ENCODE measurements around the gene RICTOR. TPM values are rescaled to one million over a fixed set of nuclear protein-coding genes. Genes with fewer than 3 reads are reported as not detected.

RICTOR gene
- total RNA-seq, 1 experiment from 2014 or later: 25.7 TPM

GRCh38 chr5:39055027-39055767, 19.0 kb downstream of the RICTOR start:
- H3K4me3 ChIP-seq (ENCODE audit: low read depth, low read length): no peak overlapping the region
- no peaks in the 10 kb centered on the region for H3K27me3 Mint-ChIP-seq (ENCODE audit: insufficient read depth, unreplicated experiment)
- H3K4me1 Mint-ChIP-seq (ENCODE audit: low read depth, unreplicated experiment): peaks cover 9% of the 10 kb centered on the region
- no peaks in the 10 kb centered on the region for H3K36me3 ChIP-seq (ENCODE audit: control insufficient read depth, insufficient read depth, low read length)
- no TSS peak for BruUV-seq (replicated peaks)
- POLR2A ChIA-PET: no interaction called here
- H3K4me3 Mint-ChIP-seq (ENCODE audit: unreplicated experiment): no peak overlapping the region
- no peaks in the 10 kb centered on the region for H3K9me3 Mint-ChIP-seq (ENCODE audit: unreplicated experiment)
- no peaks in the 10 kb centered on the region for H3K4me1 ChIP-seq
- no peaks in the 10 kb centered on the region for H3K36me3 Mint-ChIP-seq (ENCODE audit: insufficient read depth, unreplicated experiment)
- no peak for DNase-seq
- intact Hi-C loops (cut with micrococcal nuclease; ENCODE audit: unreplicated experiment): no loop called here
- no peaks in the 10 kb centered on the region for H3K9me3 ChIP-seq
- no peak overlapping the region for H3K27ac Mint-ChIP-seq (ENCODE audit: unreplicated experiment)
- CTCF ChIA-PET: no interaction called here
- no peaks in the 10 kb centered on the region for H3K27me3 ChIP-seq (replicated peaks; ENCODE audit: control insufficient read depth, insufficient read depth, low read length)
- TF ChIP-seq CTCF (IDR thresholded peaks at IDR 0.05; ENCODE audit: insufficient read depth in 1 of 2, low read depth in 1 of 2, low read length in 1 of 2, severe bottlenecking in 1 of 2, unreplicated experiment in 1 of 2): no peak

GRCh38 chr5:39053189-39053588, 21.0 kb downstream of the RICTOR start:
- no TSS peak for BruUV-seq (replicated peaks)
- no peak for DNase-seq
- ChIA-PET CTCF (no interaction called here), POLR2A (no interaction called here)
- no peaks in the 10 kb centered on the region for H3K27me3 Mint-ChIP-seq (ENCODE audit: insufficient read depth, unreplicated experiment)
- no peak for TF ChIP-seq CTCF (IDR thresholded peaks at IDR 0.05; ENCODE audit: insufficient read depth in 1 of 2, low read depth in 1 of 2, low read length in 1 of 2, severe bottlenecking in 1 of 2, unreplicated experiment in 1 of 2)
- H3K36me3 Mint-ChIP-seq (ENCODE audit: insufficient read depth, unreplicated experiment): no peaks in the 10 kb centered on the region
- Histone ChIP-seq H3K36me3 (ENCODE audit: control insufficient read depth, insufficient read depth, low read length) (no peaks in the 10 kb centered on the region), H3K27me3 (replicated peaks; ENCODE audit: control insufficient read depth, insufficient read depth, low read length) (no peaks in the 10 kb centered on the region), H3K4me3 (ENCODE audit: low read depth, low read length) (no peak overlapping the region), H3K4me1 (no peaks in the 10 kb centered on the region), H3K9me3 (no peaks in the 10 kb centered on the region)
- H3K4me3 Mint-ChIP-seq (ENCODE audit: unreplicated experiment): no peak overlapping the region
- intact Hi-C loops (cut with micrococcal nuclease; ENCODE audit: unreplicated experiment): no loop called here
- peaks cover 18% of the 10 kb centered on the region for H3K4me1 Mint-ChIP-seq (ENCODE audit: low read depth, unreplicated experiment)
- no peak overlapping the region for H3K27ac Mint-ChIP-seq (ENCODE audit: unreplicated experiment)
- no peaks in the 10 kb centered on the region for H3K9me3 Mint-ChIP-seq (ENCODE audit: unreplicated experiment)

GRCh38 chr5:39052141-39052540, 22.1 kb downstream of the RICTOR start:
- TF ChIP-seq CTCF (IDR thresholded peaks at IDR 0.05; ENCODE audit: insufficient read depth in 1 of 2, low read depth in 1 of 2, low read length in 1 of 2, severe bottlenecking in 1 of 2, unreplicated experiment in 1 of 2): no peak
- ChIA-PET CTCF (interaction anchor here (0.7 kb wide), 1 partner anchor 47 kb away, joined by 3 read pairs; no protein-coding TSS in a partner anchor), POLR2A (no interaction called here)
- no peaks in the 10 kb centered on the region for H3K36me3 Mint-ChIP-seq (ENCODE audit: insufficient read depth, unreplicated experiment)
- no TSS peak for BruUV-seq (replicated peaks)
- H3K9me3 Mint-ChIP-seq (ENCODE audit: unreplicated experiment): no peaks in the 10 kb centered on the region
- H3K27me3 Mint-ChIP-seq (ENCODE audit: insufficient read depth, unreplicated experiment): no peaks in the 10 kb centered on the region
- DNase-seq: no peak
- H3K36me3 ChIP-seq (ENCODE audit: control insufficient read depth, insufficient read depth, low read length): no peaks in the 10 kb centered on the region
- H3K4me1 Mint-ChIP-seq (ENCODE audit: low read depth, unreplicated experiment): peaks cover 18% of the 10 kb centered on the region
- H3K4me1 ChIP-seq: no peaks in the 10 kb centered on the region
- no peak overlapping the region for H3K4me3 ChIP-seq (ENCODE audit: low read depth, low read length)
- H3K9me3 ChIP-seq: no peaks in the 10 kb centered on the region
- no peaks in the 10 kb centered on the region for H3K27me3 ChIP-seq (replicated peaks; ENCODE audit: control insufficient read depth, insufficient read depth, low read length)
- no peak overlapping the region for H3K4me3 Mint-ChIP-seq (ENCODE audit: unreplicated experiment)
- intact Hi-C loops (cut with micrococcal nuclease; ENCODE audit: unreplicated experiment): no loop called here
- no peak overlapping the region for H3K27ac Mint-ChIP-seq (ENCODE audit: unreplicated experiment)

Measured in Caco-2 (cell line).